Measurements from ENCODE around the gene PF4V1.

- TF ChIP-seq CTCF (IDR thresholded peaks at IDR 0.05; ENCODE audit: low read depth, low read length) (no peak), EZH2phosphoT487 (IDR thresholded peaks at IDR 0.05; ENCODE audit: low read depth) (no peak)
Observed at GRCh38 chr4:73844345-73844744, 8.8 kb upstream of the PF4V1 start.
